Liver (tissue), 9 donors: ENCODE results near the gene SARDH. TPM values are rescaled to one million over a fixed set of nuclear protein-coding genes. Genes with fewer than 3 reads are reported as not detected.

ENCODE experiments used
- DNase-seq: peaks from one replicate; pipeline ENCODE4 v3.0.0-alpha.2; 2017; ENCODE audit warnings: low spot score
- H3K27ac ChIP-seq, 2 donors: one replicate each; pipeline ENCODE4 v1.7.0; 2013; ENCODE audit warnings: inconsistent platforms in 2 of 2, low read length in 2 of 2, control low read depth in 1 of 2, low read depth in 1 of 2, mild to moderate bottlenecking in 1 of 2
- H3K27me3 ChIP-seq, 4 donors: one replicate each; pipeline versions ENCODE4 v1.6.1 to v1.7.0; 2013; ENCODE audit warnings: low read length in 3 of 4, inconsistent platforms in 1 of 4, mild to moderate bottlenecking in 1 of 4, moderate library complexity in 1 of 4; ENCODE audit not compliant: control insufficient read depth in 4 of 4, insufficient read depth in 4 of 4
- H3K36me3 ChIP-seq, 4 donors: one replicate each; pipeline versions ENCODE4 v1.6.1 to v1.7.0; 2013; ENCODE audit warnings: low read length in 3 of 4, mild to moderate bottlenecking in 3 of 4, low read depth in 1 of 4, moderate library complexity in 1 of 4; ENCODE audit not compliant: control insufficient read depth in 4 of 4, insufficient read depth in 3 of 4
- H3K4me1 ChIP-seq, 4 donors: one replicate each; pipeline versions ENCODE4 v1.6.1 to v1.7.0; 2013; ENCODE audit warnings: low read length in 3 of 4, mild to moderate bottlenecking in 3 of 4, moderate library complexity in 1 of 4; ENCODE audit not compliant: control insufficient read depth in 4 of 4, insufficient read depth in 4 of 4
- H3K4me3 ChIP-seq, 3 donors: one replicate each; pipeline versions ENCODE4 v1.6.1 to v1.7.0; 2013; ENCODE audit warnings: low read length in 3 of 3, control low read depth in 1 of 3, low read depth in 1 of 3, mild to moderate bottlenecking in 1 of 3
- H3K9ac ChIP-seq, 2 donors: one replicate each; pipeline ENCODE4 v1.7.0; 2013; ENCODE audit warnings: low read length in 2 of 2, mild to moderate bottlenecking in 2 of 2, moderate library complexity in 2 of 2, control low read depth in 1 of 2, low read depth in 1 of 2
- H3K9me3 ChIP-seq, 4 donors: one replicate each; pipeline versions ENCODE4 v1.6.1 to v1.7.0; 2013; ENCODE audit warnings: low read length in 3 of 4; ENCODE audit not compliant: control insufficient read depth in 4 of 4
- ATF3 ChIP-seq: IDR thresholded peaks from 2 replicates; pipeline ENCODE4 v1.6.1; 2016; ENCODE audit warnings: antibody characterized with exemption
- CTCF ChIP-seq: fragments of 150-350 bp; IDR thresholded peaks from 2 replicates; pipeline ENCODE4 v1.5.1; 2017; ENCODE audit warnings: improper control_type of control experiment, low read depth, low read length; ENCODE audit not compliant: missing input control
- EGR1 ChIP-seq, 2 donors: IDR thresholded peaks; 2 replicates each; pipeline ENCODE4 v1.6.1; 2016 to 2018; ENCODE audit warnings: antibody characterized with exemption in 2 of 2, low read depth in 2 of 2
- FOXA1 ChIP-seq: IDR thresholded peaks from 2 replicates; pipeline ENCODE4 v1.6.1; 2016; ENCODE audit warnings: antibody characterized with exemption
- FOXA2 ChIP-seq: IDR thresholded peaks from 2 replicates; pipeline ENCODE4 v1.6.1; 2016; ENCODE audit warnings: antibody characterized with exemption
- GABPA ChIP-seq, 2 donors: IDR thresholded peaks in 1 of 2; conservative IDR thresholded peaks in 1 of 2; 2 replicates each; pipeline ENCODE4 v1.6.1; 2016; ENCODE audit warnings: antibody characterized with exemption in 2 of 2, mild to moderate bottlenecking in 1 of 2, moderate library complexity in 1 of 2
- HNF4A ChIP-seq, 2 donors: conservative IDR thresholded peaks; 2 replicates each; pipeline ENCODE4 v1.6.1; 2016; ENCODE audit warnings: antibody characterized with exemption in 2 of 2, mild to moderate bottlenecking in 2 of 2
- HNF4G ChIP-seq: IDR thresholded peaks from 2 replicates; pipeline ENCODE4 v1.6.1; 2016; ENCODE audit warnings: antibody characterized with exemption
- JUND ChIP-seq, 2 donors: IDR thresholded peaks; 2 replicates each; pipeline ENCODE4 v1.6.1; 2016; ENCODE audit warnings: antibody characterized with exemption in 2 of 2
- MAX ChIP-seq: IDR thresholded peaks from 2 replicates; pipeline ENCODE4 v1.6.1; 2016; ENCODE audit warnings: antibody characterized with exemption
- NR2F2 ChIP-seq: IDR thresholded peaks from 2 replicates; pipeline ENCODE4 v1.6.1; 2016; ENCODE audit warnings: antibody characterized with exemption
- RAD21 ChIP-seq, 2 donors: IDR thresholded peaks; 2 replicates each; pipeline ENCODE4 v1.6.1; 2016; ENCODE audit warnings: antibody characterized with exemption in 2 of 2, mild to moderate bottlenecking in 2 of 2
- REST ChIP-seq: IDR thresholded peaks from 2 replicates; pipeline ENCODE4 v1.6.1; 2016; ENCODE audit warnings: antibody characterized with exemption, mild to moderate bottlenecking
- RXRA ChIP-seq, 2 donors: IDR thresholded peaks; 2 replicates each; pipeline ENCODE4 v1.6.1; 2017 to 2018; ENCODE audit warnings: antibody characterized with exemption in 2 of 2, mild to moderate bottlenecking in 1 of 2
- SP1 ChIP-seq: IDR thresholded peaks from 2 replicates; pipeline ENCODE4 v1.6.1; 2018; ENCODE audit warnings: antibody characterized with exemption, mild to moderate bottlenecking
- TAF1 ChIP-seq: conservative IDR thresholded peaks from 2 replicates; pipeline ENCODE4 v1.6.1; 2016; ENCODE audit warnings: antibody characterized with exemption, mild to moderate bottlenecking
- YY1 ChIP-seq: IDR thresholded peaks from 2 replicates; pipeline ENCODE4 v1.6.1; 2016; ENCODE audit warnings: antibody characterized with exemption, mild to moderate bottlenecking
- ZBTB33 ChIP-seq: IDR thresholded peaks from 2 replicates; pipeline ENCODE4 v1.6.1; 2016; ENCODE audit warnings: antibody characterized with exemption
- WGBS: extraction: QIAGEN DNeasy Blood & Tissue Kit; methylation state at CpG from one replicate; pipeline ENCODE4 v1.1.7; 2013; 5-methylcytosine and 5-hydroxymethylcytosine counted together
- polyA plus RNA-seq, 2 donors: library from polyadenylated mRNA; stranded (reverse) in 1 of 2; unstranded in 1 of 2; fragments of 200-250 nt in 1 of 2; fragments of >200 nt in 1 of 2; fragmentation: Nextera tagmentation in 1 of 2; extraction: Ambion mirVana in 1 of 2; gene quantifications; one replicate each; pipeline versions ENCODE4 v1.2.1 to v1.2.3, GENCODE V29; 2013 to 2015
- total RNA-seq, 2 donors: library from RNA; depleted of rRNA; stranded (reverse); fragments of >200 nt; gene quantifications; one replicate each; pipeline ENCODE4 v1.2.3, GENCODE V29; 2014
- donor health status: healthy.
- donor health status: healthy.
- donor health status: healthy.
- donor health status: healthy.
- donor health status: healthy.

SARDH gene
- total and polyA plus RNA-seq, 4 donors = 53.7 to 291 (median 63.4) TPM

GRCh38 chr9:133693116-133693515 is 45.0 kb downstream of the SARDH start:
- DNase-seq = no peak
- Histone ChIP-seq H3K9ac (no peak overlapping the region), H3K9me3 (no peaks in the 10 kb centered on the region), H3K27me3 (no peaks in the 10 kb centered on the region), H3K27ac (no peak overlapping the region), H3K4me3 (no peak overlapping the region), H3K36me3 (peaks cover 9 to 61% (median 23%) of the 10 kb centered on the region in 4 donors), H3K4me1 (peaks cover 0 to 3% (median 0%) of the 10 kb centered on the region in 4 donors)
- 95% methylated on average over 10 of the region's 10 CpGs for WGBS
- TF ChIP-seq MAX (no peak), GABPA (IDR thresholded peaks at IDR 0.05 in 1 of 2, conservative IDR thresholded peaks at IDR 0.05 in 1 of 2) (no peak), HNF4G (no peak), NR2F2 (no peak), RXRA (IDR thresholded peaks at IDR 0.05) (no peak), EGR1 (IDR thresholded peaks at IDR 0.05; ENCODE audit: low read depth in 2 of 2) (no peak), JUND (IDR thresholded peaks at IDR 0.05) (no peak), REST (no peak), SP1 (no peak), CTCF (no peak), ZBTB33 (no peak), FOXA2 (no peak), HNF4A (conservative IDR thresholded peaks at IDR 0.05) (no peak), YY1 (no peak), TAF1 (no peak), ATF3 (no peak), FOXA1 (no peak), RAD21 (IDR thresholded peaks at IDR 0.05) (no peak)
